HepG2 (cell line): ENCODE measurements around the gene STC2. TPM values are rescaled to one million over a fixed set of nuclear protein-coding genes. Genes with fewer than 3 reads are reported as not detected.
A peak's percentile ranks its signal among the peaks of the same experiment; 100 is the strongest.

Experiments
- AHR ChIP-seq: IDR thresholded peaks from 2 replicates; pipeline ENCODE4 v1.6.1; 2018; ENCODE audit warnings: missing genetic modification reagents, missing compliant biosample characterization
- ELK4 ChIP-seq: sonication (generic); formaldehyde crosslinking; IDR thresholded peaks from 2 replicates; pipeline ENCODE4 v1.9.0; 2021; ENCODE audit warnings: missing genetic modification reagents, borderline replicate concordance
- FOSL1 ChIP-seq: sonication (generic); formaldehyde crosslinking; IDR thresholded peaks from 2 replicates; pipeline ENCODE4 v1.9.0; 2021; ENCODE audit warnings: missing genetic modification reagents, borderline replicate concordance
- HCFC1 ChIP-seq: fragments of 150-350 bp; IDR thresholded peaks from 2 replicates; pipeline ENCODE4 v1.6.1; 2014; ENCODE audit warnings: low read depth, low read length
- HMG20B ChIP-seq: conservative IDR thresholded peaks from 2 replicates; pipeline ENCODE4 v1.6.1; 2016; ENCODE audit warnings: missing genetic modification reagents, missing compliant biosample characterization
- JUND ChIP-seq: sonication (generic); formaldehyde crosslinking; IDR thresholded peaks from 2 replicates; pipeline ENCODE4 v1.8.0; 2022; ENCODE audit warnings: mild to moderate bottlenecking, missing genetic modification reagents
- MED1 ChIP-seq: sonication (generic); formaldehyde crosslinking; IDR thresholded peaks from 2 replicates; pipeline ENCODE4 v1.4.0; 2020; ENCODE audit warnings: missing genetic modification reagents
- POLR2AphosphoS5 ChIP-seq: IDR thresholded peaks from 2 replicates; pipeline ENCODE4 v1.6.1; 2012; ENCODE audit warnings: low read depth, low read length
- RARA ChIP-seq: IDR thresholded peaks from 2 replicates; pipeline ENCODE4 v1.6.1; 2016; ENCODE audit warnings: missing genetic modification reagents, missing compliant biosample characterization
- SALL2 ChIP-seq: sonication (generic); formaldehyde crosslinking; IDR thresholded peaks from 2 replicates; pipeline ENCODE4 v1.8.1; 2023; ENCODE audit warnings: mild to moderate bottlenecking, missing genetic modification reagents, inconsistent platforms
- SMAD3 ChIP-seq: sonication (generic); formaldehyde crosslinking; IDR thresholded peaks from 2 replicates; pipeline ENCODE4 v1.4.0; 2020; ENCODE audit warnings: missing genetic modification reagents
- SNAPC2 ChIP-seq: sonication (generic); formaldehyde crosslinking; IDR thresholded peaks from 2 replicates; pipeline ENCODE4 v1.8.1; 2022; ENCODE audit warnings: mild to moderate bottlenecking, missing genetic modification reagents
- STAG1 ChIP-seq: sonication (generic); formaldehyde crosslinking; IDR thresholded peaks from 2 replicates; pipeline ENCODE4 v1.4.0; 2020; ENCODE audit warnings: missing genetic modification reagents
- TCF7L2 ChIP-seq: IDR thresholded peaks from 2 replicates; pipeline ENCODE4 v1.6.1; 2011; ENCODE audit warnings: mild to moderate bottlenecking, low read depth, low read length, moderate library complexity
- THYN1 ChIP-seq: sonication (generic); formaldehyde crosslinking; IDR thresholded peaks from 2 replicates; pipeline ENCODE4 v1.8.1; 2023; ENCODE audit warnings: low read depth, mild to moderate bottlenecking, moderate library complexity, missing genetic modification reagents, borderline replicate concordance
- ZBTB25 ChIP-seq: IDR thresholded peaks from 2 replicates; pipeline ENCODE4 v1.6.1; 2018; ENCODE audit warnings: missing genetic modification reagents
- ZBTB42 ChIP-seq: sonication (generic); formaldehyde crosslinking; IDR thresholded peaks from 2 replicates; pipeline ENCODE4 v1.5.0; 2020; ENCODE audit warnings: mild to moderate bottlenecking, missing genetic modification reagents
- ZGPAT ChIP-seq: IDR thresholded peaks from 2 replicates; pipeline ENCODE4 v1.6.1; 2016; ENCODE audit warnings: mild to moderate bottlenecking
- ZHX2 ChIP-seq, 2 experiments: sonication (generic) in 1 of 2; formaldehyde crosslinking in 1 of 2; IDR thresholded peaks; 2 replicates each; pipeline versions ENCODE4 v1.6.1 to v1.9.0; 2014 to 2022; ENCODE audit warnings: antibody characterized with exemption in 1 of 2, borderline replicate concordance in 1 of 2, inconsistent platforms in 1 of 2, low read depth in 1 of 2, missing genetic modification reagents in 1 of 2
- ZNF557 ChIP-seq: sonication (generic); formaldehyde crosslinking; IDR thresholded peaks from 2 replicates; pipeline ENCODE4 v1.4.0; 2020; ENCODE audit warnings: missing genetic modification reagents
- ZNF589 ChIP-seq: sonication (generic); formaldehyde crosslinking; conservative IDR thresholded peaks from 2 replicates; pipeline ENCODE4 v1.8.0; 2022; ENCODE audit warnings: mild to moderate bottlenecking, moderate library complexity, missing genetic modification reagents
- polyA plus RNA-seq, 8 experiments: library from polyadenylated mRNA; depleted of rRNA in 3 of 8; stranded (reverse) in 7 of 8; unstranded in 1 of 8; fragments of >200 nt; fragmentation: Illumina TruSeq in 4 of 8; extraction: Trizol in 4 of 8; gene quantifications; 2 replicates each; pipeline versions ENCODE4 v1.2.1 to v1.2.3, GENCODE V29; 2011 to 2016; ENCODE audit warnings: low read depth in 4 of 8, missing spikeins in 1 of 8, mixed read lengths in 1 of 8; ENCODE audit not compliant: insufficient read depth in 1 of 8
- total RNA-seq, 5 experiments: library from RNA; depleted of rRNA; stranded (reverse); fragments of >200 nt; fragmentation: Illumina TruSeq; extraction: Trizol; gene quantifications; 2 replicates each; pipeline ENCODE4 v1.2.3, GENCODE V29; 2016; ENCODE audit warnings: low read depth in 1 of 5

Gene STC2
- total and polyA plus RNA-seq, 2 of the 13 experiments (the other 11 are each of a cell fraction or from before 2014, with no cell fraction given): 27.1 to 69.2 TPM

GRCh38 chr5:173303878-173304590 is 24.2 kb downstream of the STC2 start (continued):
- TF ChIP-seq ELK4 (CRISPR knock-in tag): no peak
- TF ChIP-seq ZHX2 (IDR thresholded peaks at IDR 0.05; ENCODE audit: low read depth): no peak
- no peak for TF ChIP-seq ZHX2 (CRISPR knock-in tag; IDR thresholded peaks at IDR 0.05; ENCODE audit: borderline replicate concordance)
- no peak for TF ChIP-seq HCFC1
- no peak for TF ChIP-seq SALL2 (CRISPR knock-in tag)
- TF ChIP-seq ZNF589: no peak
- TF ChIP-seq POLR2AphosphoS5: no peak
- TF ChIP-seq JUND (CRISPR knock-in tag): peak; percentile 63; the same call in 1 of the 2 replicates
- no peak for TF ChIP-seq SMAD3
- peak; percentile 99 for TF ChIP-seq RARA (CRISPR knock-in tag)
- TF ChIP-seq HMG20B (CRISPR knock-in tag): no peak
- TF ChIP-seq MED1: peak; percentile 74
- TF ChIP-seq SNAPC2 (CRISPR knock-in tag): no peak
- TF ChIP-seq FOSL1 (CRISPR knock-in tag): peak; percentile 71; the same call in 1 of the 2 replicates
- no peak for TF ChIP-seq ZNF557
- no peak for TF ChIP-seq ZBTB42 (CRISPR knock-in tag)
- no peak for TF ChIP-seq ZGPAT (CRISPR knock-in tag)
- no peak for TF ChIP-seq TCF7L2
- TF ChIP-seq AHR: no peak
- no peak for TF ChIP-seq THYN1 (CRISPR knock-in tag)
- no peak; the same call in 1 of the 2 replicates for TF ChIP-seq STAG1 (CRISPR knock-in tag)
- no peak; the same call in 1 of the 2 replicates for TF ChIP-seq ZBTB25 (CRISPR knock-in tag)
